Measurements from ENCODE around the gene RNU6-8. TPM values are rescaled to one million over a fixed set of nuclear protein-coding genes. Genes with fewer than 3 reads are reported as not detected.

RNU6-8 gene
- total RNA-seq, 1 experiment from 2014 or later = not detected

- intact Hi-C loops (cut with micrococcal nuclease) = no loop called here
- Histone ChIP-seq H3K4me1 (ENCODE audit: control insufficient read depth in 1 of 2, insufficient read depth in 2 of 2, low read length in 2 of 2) (peaks cover 0 to 7% of the 10 kb centered on the region in 2 experiments; a peak in 1 of 4 replicates), H3K27me3 (ENCODE audit: insufficient read depth, low read length) (no peaks in the 10 kb centered on the region), H4K20me1 (ENCODE audit: insufficient read depth) (no peaks in the 10 kb centered on the region), H3K27ac (ENCODE audit: low read depth, low read length) (no peak overlapping the region), H2AFZ (ENCODE audit: low read depth, low read length, poor library complexity, severe bottlenecking) (no peak overlapping the region), H3K9me3 (ENCODE audit: control insufficient read depth in 1 of 2, insufficient read depth in 1 of 2, low read depth in 1 of 2, low read length in 2 of 2) (no peaks in the 10 kb centered on the region), H3K4me3 (replicated peaks in 1 of 2; ENCODE audit: low read depth in 1 of 2, low read length in 2 of 2) (no peak overlapping the region), H3K79me2 (ENCODE audit: insufficient read depth, low read length) (no peaks in the 10 kb centered on the region), H3K9ac (ENCODE audit: low read length) (no peak overlapping the region), H3K4me2 (ENCODE audit: low read length) (no peak overlapping the region), H3K36me3 (ENCODE audit: control insufficient read depth in 1 of 2, insufficient read depth in 2 of 2, low read length in 2 of 2) (no peaks in the 10 kb centered on the region), H3K9me2 (ENCODE audit: insufficient read depth) (no peaks in the 10 kb centered on the region)
- TF ChIP-seq CBX3 (IDR thresholded peaks at IDR 0.05; ENCODE audit: low read depth) = no peak
- no peak for TF ChIP-seq TCF7L2 (IDR thresholded peaks at IDR 0.05; ENCODE audit: borderline replicate concordance, extremely low read depth, insufficient read depth, insufficient read length)
- no peak for TF ChIP-seq POLR2A (IDR thresholded peaks at IDR 0.05; ENCODE audit: borderline replicate concordance, extremely low read depth, insufficient read depth, insufficient read length)
- TF ChIP-seq JUND (IDR thresholded peaks at IDR 0.05) = no peak
- no peak for TF ChIP-seq EZH2 (IDR thresholded peaks at IDR 0.05)
- TF ChIP-seq EGR1 (IDR thresholded peaks at IDR 0.05; ENCODE audit: low read depth) = no peak
- TF ChIP-seq SRF (IDR thresholded peaks at IDR 0.05; ENCODE audit: low read depth) = no peak
- no peak for TF ChIP-seq CEBPB (IDR thresholded peaks at IDR 0.05; ENCODE audit: low read depth)
- no peak for TF ChIP-seq FOSL1 (IDR thresholded peaks at IDR 0.05; ENCODE audit: low read depth)
- TF ChIP-seq ZNF274 (IDR thresholded peaks at IDR 0.05; ENCODE audit: low read depth, low read length) = no peak
- TF ChIP-seq YY1 (IDR thresholded peaks at IDR 0.05; ENCODE audit: extremely low read depth, insufficient replicate concordance, low read depth, low read length) = no peak
- TF ChIP-seq ZBTB33 (IDR thresholded peaks at IDR 0.05; ENCODE audit: extremely low read depth, insufficient replicate concordance, low read length) = no peak
- ChIA-PET CTCF (interaction anchor here (1.3 to 3.7 kb wide), 2 partner anchors 176 to 739 kb away, joined by 3 to 21 read pairs; no protein-coding TSS in a partner anchor), POLR2A (no interaction called here), RAD21 (ENCODE audit: low non-redundant PET in 1 of 2, low total read pairs in 2 of 2, uncharacterized antibody in 2 of 2, unreplicated experiment in 2 of 2) (no interaction called here)
- ATAC-seq (no peak), DNase-seq (ENCODE audit: low read depth, low spot score) (no peak)
- BruUV-seq (replicated peaks) = no TSS peak
Observed at GRCh38 chr14:32249371-32249770, 46.3 kb upstream of the RNU6-8 start.
